Measurements from ENCODE around the gene RNFT1. TPM values are rescaled to one million over a fixed set of nuclear protein-coding genes. Genes with fewer than 3 reads are reported as not detected.
"Not testable (repeated sequence)": the region's sequence is repeated elsewhere in the genome, so short reads cannot be mapped to it uniquely, and the experiment has no call there.

Gene RNFT1
- 13.5 and 18.1 TPM in 2 replicates for total RNA-seq (2014; rRNA removed)
- percentile 66 among the genes with signal in this experiment for Bru-seq, nascent RNA
- percentile 61 among the genes with signal in this experiment for BruChase-seq, experiment 1, labeled RNA remaining after a 6-hour chase
- percentile 62 among the genes with signal in this experiment for BruChase-seq, experiment 2, labeled RNA remaining after a 2-hour chase
- long read RNA-seq, transcript RNFT1-201 (9 exons, 2,101 nt) = major isoform, 22 of 46 reads
- long read RNA-seq, partial matches to known transcripts = 5 of 46 reads
- long read RNA-seq, other reads (novel, unspliced or antisense) = 10 of 46 reads

- Histone ChIP-seq H3K9me3 (ENCODE audit: low read length) (no peaks in the 10 kb centered on the region), H3K4me3 (ENCODE audit: low read length) (peak within 1 kb of the TSS; percentile 92), H3F3A (ENCODE audit: low read length, unreplicated experiment) (no peaks in the 10 kb centered on the region), H3K9me2 (replicated peaks; ENCODE audit: low read length) (no peaks in the 10 kb centered on the region), H3K9ac (ENCODE audit: low read length) (peak within 1 kb of the TSS; percentile 77), H3K4me2 (ENCODE audit: low read length) (peak within 1 kb of the TSS; percentile 94), H3K27me3 (ENCODE audit: low read length) (no peaks in the 10 kb centered on the region), H3K27ac (ENCODE audit: low read length) (peak within 1 kb of the TSS; percentile 77), H3K4me1 (ENCODE audit: insufficient read depth, low read length) (peaks cover 17% of the 10 kb centered on the region), H2AFZ (ENCODE audit: low read length) (peak within 1 kb of the TSS; percentile 100), H3K79me2 (ENCODE audit: low read length) (peaks cover 6% of the 10 kb centered on the region), H3K36me3 (ENCODE audit: low read depth, low read length) (no peaks in the 10 kb centered on the region), H4K20me1 (ENCODE audit: low read length) (no peaks in the 10 kb centered on the region)
- TSS peak; percentile 87 for BruUV-seq (replicated peaks)
- ChIA-PET CTCF (interaction anchor here (0.6 to 1.1 kb wide), 2 partner anchors 72 to 440 kb away, joined by 5 to 6 read pairs; no protein-coding TSS in a partner anchor), POLR2A (ENCODE audit: unreplicated experiment) (interaction anchor here (0.5 to 0.6 kb wide), 6 partner anchors 9 to 128 kb away, joined by 4 to 13 read pairs (median 6); partner anchors contain the start of gene HEATR6)
- TF ChIP-seq EZH2phosphoT487 (IDR thresholded peaks at IDR 0.05; ENCODE audit: borderline replicate concordance, low read length) (no peak), EZH2 (IDR thresholded peaks at IDR 0.05; ENCODE audit: low read length, unreplicated experiment) (no peak), CTCF (conservative IDR thresholded peaks at IDR 0.05; ENCODE audit: low read depth, low read length) (no peak)
- peak; percentile 93 for DNase-seq
- intact Hi-C loops (cut with micrococcal nuclease) = no loop called here
- peak; percentile 81 for ATAC-seq
Measured at GRCh38 chr17:59964482-59965328, at the start of gene RNFT1. RNFT1 (minus strand) TSS chr17:59964740; CDS start chr17:59964663, 77 bp downstream.

- DNase-seq; POLR2A ChIA-PET (ENCODE audit: unreplicated experiment); H3K36me3 ChIP-seq (ENCODE audit: low read depth, low read length); H3K4me3 ChIP-seq (ENCODE audit: low read length); H3K27ac ChIP-seq (ENCODE audit: low read length); BruUV-seq (replicated peaks); H3K4me1 ChIP-seq (ENCODE audit: insufficient read depth, low read length); H3K79me2 ChIP-seq (ENCODE audit: low read length); CTCF ChIA-PET; H3K9me2 ChIP-seq (replicated peaks; ENCODE audit: low read length); H3K9ac ChIP-seq (ENCODE audit: low read length); intact Hi-C loops (cut with micrococcal nuclease); H2AFZ ChIP-seq (ENCODE audit: low read length); H3K27me3 ChIP-seq (ENCODE audit: low read length); H3K9me3 ChIP-seq (ENCODE audit: low read length); H3F3A ChIP-seq (ENCODE audit: low read length, unreplicated experiment); ATAC-seq; H4K20me1 ChIP-seq (ENCODE audit: low read length); H3K4me2 ChIP-seq (ENCODE audit: low read length): not testable (repeated sequence)
Measured at GRCh38 chr17:60009326-60009725, 44.8 kb upstream of the RNFT1 start.

- DNase-seq; H3K9me2 ChIP-seq (replicated peaks; ENCODE audit: low read length); H3F3A ChIP-seq (ENCODE audit: low read length, unreplicated experiment); H4K20me1 ChIP-seq (ENCODE audit: low read length); H3K27ac ChIP-seq (ENCODE audit: low read length); H3K9me3 ChIP-seq (ENCODE audit: low read length); intact Hi-C loops (cut with micrococcal nuclease); H3K4me1 ChIP-seq (ENCODE audit: insufficient read depth, low read length); H3K27me3 ChIP-seq (ENCODE audit: low read length); CTCF ChIA-PET; H3K79me2 ChIP-seq (ENCODE audit: low read length); BruUV-seq (replicated peaks); POLR2A ChIA-PET (ENCODE audit: unreplicated experiment); H3K4me2 ChIP-seq (ENCODE audit: low read length); H3K9ac ChIP-seq (ENCODE audit: low read length); H3K36me3 ChIP-seq (ENCODE audit: low read depth, low read length); H3K4me3 ChIP-seq (ENCODE audit: low read length): not testable (repeated sequence)
- ATAC-seq = peak; percentile 100
- 0 out of 2 replicates have a peak overlapping the region, but pooled peaks have one; percentile 53 for H2AFZ ChIP-seq (ENCODE audit: low read length)
Measured at GRCh38 chr17:60008377-60008776, 43.8 kb upstream of the RNFT1 start.
